Mesenchymal stem cell (in vitro differentiated cells and primary cell): ENCODE measurements around the gene EEFSEC.

ENCODE experiments used
- DNase-seq: peaks from one replicate; pipeline ENCODE4 v3.0.0-alpha.2; 2013
- H2AFZ ChIP-seq: one replicate; pipeline ENCODE4 v1.6.1; 2013; ENCODE audit warnings: low read depth, mild to moderate bottlenecking, control low read depth, inconsistent platforms, low read length, moderate library complexity
- H2AK5ac ChIP-seq: 2 replicates; pipeline ENCODE4 v1.6.1; 2013; ENCODE audit warnings: low read length, moderate library complexity, mild to moderate bottlenecking, inconsistent platforms; ENCODE audit not compliant: severe bottlenecking
- H2BK120ac ChIP-seq: one replicate; pipeline ENCODE4 v1.6.1; 2013; ENCODE audit warnings: low read depth, mild to moderate bottlenecking, inconsistent platforms, low read length, moderate library complexity
- H2BK12ac ChIP-seq, 2 experiments: one replicate each; pipeline ENCODE4 v1.6.1; 2013; ENCODE audit warnings: inconsistent platforms in 2 of 2, low read length in 2 of 2, mild to moderate bottlenecking in 2 of 2, moderate library complexity in 2 of 2, control low read depth in 1 of 2
- H2BK15ac ChIP-seq: one replicate; pipeline ENCODE4 v1.6.1; 2013; ENCODE audit warnings: mild to moderate bottlenecking, low read depth, inconsistent platforms; ENCODE audit not compliant: poor library complexity, severe bottlenecking
- H2BK5ac ChIP-seq: 2 replicates; pipeline ENCODE4 v1.6.1; 2013; ENCODE audit warnings: low read depth, mild to moderate bottlenecking, low read length, control low read depth, inconsistent platforms; ENCODE audit not compliant: poor library complexity, severe bottlenecking
- H3K14ac ChIP-seq, 2 experiments: one replicate each; pipeline ENCODE4 v1.6.1; 2013; ENCODE audit warnings: inconsistent platforms in 2 of 2, low read length in 2 of 2, control low read depth in 1 of 2, mild to moderate bottlenecking in 1 of 2, moderate library complexity in 1 of 2
- H3K18ac ChIP-seq, 2 experiments: one replicate each; pipeline ENCODE4 v1.6.1; 2013; ENCODE audit warnings: inconsistent platforms in 2 of 2, low read length in 2 of 2, control low read depth in 1 of 2, low read depth in 1 of 2, mild to moderate bottlenecking in 1 of 2
- H3K23ac ChIP-seq, 2 experiments: one replicate each; pipeline ENCODE4 v1.6.1; 2013; ENCODE audit warnings: inconsistent platforms in 2 of 2, low read length in 2 of 2, mild to moderate bottlenecking in 2 of 2, moderate library complexity in 2 of 2, control low read depth in 1 of 2
- H3K27ac ChIP-seq: 2 replicates; pipeline ENCODE4 v1.5.1; 2013; ENCODE audit warnings: mild to moderate bottlenecking, moderate library complexity, low read length, control low read depth, inconsistent platforms; ENCODE audit not compliant: poor library complexity, severe bottlenecking
- H3K27me3 ChIP-seq, 2 experiments: 2 replicates each; pipeline versions ENCODE4 v1.6.1 to v1.7.0; 2013; ENCODE audit warnings: low read length in 2 of 2, mild to moderate bottlenecking in 2 of 2, moderate library complexity in 2 of 2, control low read depth in 1 of 2, inconsistent platforms in 1 of 2; ENCODE audit not compliant: control insufficient read depth in 1 of 2, insufficient read depth in 1 of 2
- H3K36me3 ChIP-seq, 2 experiments: 2 replicates each; pipeline versions ENCODE4 v1.6.1 to v1.7.0; 2013; ENCODE audit warnings: low read length in 2 of 2, control low read depth in 1 of 2, inconsistent platforms in 1 of 2, low read depth in 1 of 2, mild to moderate bottlenecking in 1 of 2; ENCODE audit not compliant: insufficient read depth in 2 of 2, control insufficient read depth in 1 of 2
- H3K4ac ChIP-seq, 2 experiments: one replicate each; pipeline ENCODE4 v1.6.1; 2013; ENCODE audit warnings: inconsistent platforms in 2 of 2, low read length in 2 of 2, mild to moderate bottlenecking in 2 of 2, moderate library complexity in 2 of 2, control low read depth in 1 of 2, low read depth in 1 of 2
- H3K4me1 ChIP-seq: 2 replicates; pipeline ENCODE4 v1.6.1; 2013; ENCODE audit warnings: low read depth, low read length, control low read depth; ENCODE audit not compliant: control insufficient read depth, insufficient read depth
- H3K4me2 ChIP-seq: 2 replicates; pipeline ENCODE4 v1.6.1; 2013; ENCODE audit warnings: low read length, mild to moderate bottlenecking, inconsistent platforms; ENCODE audit not compliant: poor library complexity, severe bottlenecking
- H3K4me3 ChIP-seq, 2 experiments: 2 replicates each; pipeline versions ENCODE4 v1.5.1 to v1.7.0; 2013; ENCODE audit warnings: low read length in 2 of 2, mild to moderate bottlenecking in 2 of 2, control low read depth in 1 of 2, low read depth in 1 of 2; ENCODE audit not compliant: insufficient read depth in 1 of 2
- H3K79me1 ChIP-seq: replicated peaks from 2 replicates; pipeline ENCODE4 v1.6.1; 2013; ENCODE audit warnings: mild to moderate bottlenecking, control low read depth, low read length, inconsistent platforms; ENCODE audit not compliant: poor library complexity, severe bottlenecking
- H3K9ac ChIP-seq: 2 replicates; pipeline ENCODE4 v1.7.0; 2013; ENCODE audit warnings: mild to moderate bottlenecking, low read length, moderate library complexity
- H3K9me3 ChIP-seq: 2 replicates; pipeline ENCODE4 v1.7.0; 2013; ENCODE audit warnings: mild to moderate bottlenecking, low read length; ENCODE audit not compliant: control insufficient read depth
- H4K8ac ChIP-seq: one replicate; pipeline ENCODE4 v1.6.1; 2013; ENCODE audit warnings: inconsistent platforms, mild to moderate bottlenecking, low read length, moderate library complexity
- H4K91ac ChIP-seq: one replicate; pipeline ENCODE4 v1.6.1; 2013; ENCODE audit warnings: mild to moderate bottlenecking, low read length, inconsistent platforms
- WGBS: methylation state at CpG from one replicate; pipeline ENCODE4 v1.1.7; 2013; ENCODE audit warnings: mixed read lengths; 5-methylcytosine and 5-hydroxymethylcytosine counted together

Gene EEFSEC

DNA sequence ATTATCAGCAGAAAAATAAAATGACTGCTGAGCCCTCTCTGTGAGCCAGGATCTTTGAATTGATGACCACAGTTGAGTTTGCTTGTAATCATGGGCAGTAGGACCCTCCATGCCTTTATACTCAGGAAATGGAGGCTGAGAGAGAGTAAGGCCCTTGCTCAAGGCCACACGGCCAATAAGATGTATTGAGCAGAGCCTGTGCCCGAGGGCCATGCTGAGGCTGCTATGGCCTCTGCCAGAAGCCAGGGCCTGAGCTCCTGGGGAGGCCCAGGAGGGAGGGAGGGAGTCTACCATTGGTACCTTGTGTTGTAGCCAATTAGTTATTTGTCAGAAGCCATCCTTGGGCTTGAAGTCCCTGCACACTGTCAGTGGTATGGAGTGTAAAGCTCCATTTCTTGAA, 162.0 kb downstream of the EEFSEC start:
- no peak overlapping the region for H4K91ac ChIP-seq
- H3K9me3 ChIP-seq: no peaks in the 10 kb centered on the region
- H3K4ac ChIP-seq: no peak overlapping the region
- DNase-seq: no peak
- H3K27ac ChIP-seq: no peak overlapping the region
- H2BK15ac ChIP-seq: no peak overlapping the region
- no peak overlapping the region for H3K4me3 ChIP-seq
- H2BK120ac ChIP-seq: no peak overlapping the region
- H3K4me2 ChIP-seq: no peak overlapping the region
- peaks cover 0 to 3% of the 10 kb centered on the region in 2 experiments for H3K27me3 ChIP-seq
- H3K18ac ChIP-seq: no peak overlapping the region
- no peak overlapping the region for H3K9ac ChIP-seq
- no peak overlapping the region for H3K14ac ChIP-seq
- H2BK12ac ChIP-seq: no peak overlapping the region
- H2AK5ac ChIP-seq: no peak overlapping the region
- H3K4me1 ChIP-seq: no peaks in the 10 kb centered on the region
- no peak overlapping the region for H3K23ac ChIP-seq
- H2BK5ac ChIP-seq: no peak overlapping the region
- no peak overlapping the region for H4K8ac ChIP-seq
- no peaks in the 10 kb centered on the region for H3K79me1 ChIP-seq
- peaks cover 0 to 16% of the 10 kb centered on the region in 2 experiments for H3K36me3 ChIP-seq
- WGBS: 87% methylated on average over 2 of the region's 2 CpGs
- H2AFZ ChIP-seq: no peak overlapping the region

GRCh38 chr3:128316481-128316891, 163.2 kb downstream of the EEFSEC start:
- Histone ChIP-seq H3K4me1 (peaks cover 3% of the 10 kb centered on the region), H2BK5ac (no peak overlapping the region), H3K9me3 (no peaks in the 10 kb centered on the region), H3K36me3 (peaks cover 0 to 16% of the 10 kb centered on the region in 2 experiments), H2BK120ac (no peak overlapping the region), H2BK12ac (no peak overlapping the region), H3K14ac (no peak overlapping the region), H2BK15ac (no peak overlapping the region), H3K4me2 (no peak overlapping the region), H3K9ac (peak overlapping the region; percentile 4), H2AFZ (no peak overlapping the region), H3K27me3 (peaks cover 0 to 3% of the 10 kb centered on the region in 2 experiments), H2AK5ac (no peak overlapping the region), H3K18ac (no peak overlapping the region), H4K8ac (peak overlapping the region; percentile 19), H3K23ac (no peak overlapping the region), H3K27ac (no peak overlapping the region), H3K79me1 (no peaks in the 10 kb centered on the region), H3K4ac (no peak overlapping the region), H4K91ac (no peak overlapping the region), H3K4me3 (peak overlapping the region in 1 of 2 experiments; percentile 29)
- WGBS: 89% methylated on average over 8 of the region's 15 CpGs
- no peak for DNase-seq

DNA sequence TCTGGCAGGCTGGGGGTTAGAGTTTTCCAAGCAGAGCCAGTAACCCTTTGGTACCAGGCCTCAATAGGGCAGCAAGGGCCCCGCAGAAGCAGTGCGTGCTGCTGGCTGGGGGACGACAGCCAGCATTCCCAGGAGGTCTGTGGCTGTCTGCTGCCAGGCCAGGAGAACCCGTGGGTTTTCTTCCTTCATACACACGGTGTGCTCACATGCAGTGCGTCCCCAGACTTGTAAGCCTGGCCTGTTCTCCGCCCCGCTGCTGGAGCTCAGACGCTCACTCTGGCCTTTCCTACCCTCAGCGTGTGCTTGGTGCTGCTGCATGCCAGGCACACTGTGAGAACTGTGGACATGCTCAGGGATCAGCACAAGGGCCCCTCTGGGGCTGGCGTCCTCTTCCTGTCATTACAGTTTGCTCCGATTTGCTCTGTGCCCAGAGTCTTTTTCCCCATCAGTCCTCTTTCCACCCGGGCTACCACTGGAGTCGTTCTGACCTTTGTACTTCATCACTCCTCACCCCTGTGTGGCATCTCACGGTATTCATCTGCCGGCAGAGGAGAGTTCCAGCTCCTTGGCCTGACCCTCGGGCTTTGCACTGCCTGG, 163.9 kb downstream of the EEFSEC start:
- H2AK5ac ChIP-seq: no peak overlapping the region
- no peak overlapping the region for H2BK12ac ChIP-seq
- no peak overlapping the region for H3K9ac ChIP-seq
- peaks cover 0 to 3% of the 10 kb centered on the region in 2 experiments for H3K27me3 ChIP-seq
- H3K14ac ChIP-seq: peak overlapping the region in 1 of 2 experiments; percentile 63
- 86% methylated on average over 17 of the region's 17 CpGs for WGBS
- no peak overlapping the region for H4K8ac ChIP-seq
- no peak overlapping the region for H3K23ac ChIP-seq
- no peak overlapping the region for H3K18ac ChIP-seq
- H3K9me3 ChIP-seq: no peaks in the 10 kb centered on the region
- no peak overlapping the region for H2BK5ac ChIP-seq
- H4K91ac ChIP-seq: no peak overlapping the region
- no peak overlapping the region for H3K4me3 ChIP-seq
- DNase-seq: no peak
- H2AFZ ChIP-seq: no peak overlapping the region
- H3K27ac ChIP-seq: no peak overlapping the region
- H3K4ac ChIP-seq: no peak overlapping the region
- H2BK15ac ChIP-seq: no peak overlapping the region
- H3K4me2 ChIP-seq: no peak overlapping the region
- H3K36me3 ChIP-seq: peaks cover 0 to 14% of the 10 kb centered on the region in 2 experiments
- peaks cover 3% of the 10 kb centered on the region for H3K4me1 ChIP-seq
- no peaks in the 10 kb centered on the region for H3K79me1 ChIP-seq
- H2BK120ac ChIP-seq: no peak overlapping the region

DNA sequence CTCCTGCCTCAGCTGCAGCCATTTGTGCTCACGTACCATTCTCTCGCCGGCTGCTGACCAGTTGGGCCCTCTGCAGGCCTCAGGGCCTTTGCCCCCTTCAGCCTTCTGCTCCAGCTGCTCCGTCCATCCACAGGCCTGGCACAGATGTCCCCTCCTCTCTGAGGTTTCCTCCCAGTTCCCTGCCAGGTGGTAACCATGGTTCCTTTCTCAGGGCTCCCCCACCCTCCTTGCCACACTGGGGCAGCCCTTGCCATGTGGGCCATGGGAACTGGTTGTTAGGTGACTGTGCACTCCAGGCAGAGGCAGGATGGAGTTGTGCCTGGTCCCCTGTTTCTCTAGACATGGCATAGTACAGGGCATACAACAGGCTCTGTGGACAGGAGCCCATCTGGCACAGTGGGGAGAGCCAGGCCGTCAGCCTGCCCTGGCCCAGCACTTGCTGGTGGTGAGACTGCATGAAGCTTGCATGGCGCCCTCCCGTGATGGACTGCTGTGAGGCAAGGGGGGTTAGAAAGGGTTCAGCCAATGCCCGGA, 164.5 kb downstream of the EEFSEC start:
- Histone ChIP-seq H4K8ac (no peak overlapping the region), H2BK120ac (no peak overlapping the region), H3K9ac (no peak overlapping the region), H2BK15ac (no peak overlapping the region), H3K4me1 (peaks cover 3% of the 10 kb centered on the region), H3K14ac (no peak overlapping the region), H3K4me2 (no peak overlapping the region), H3K27ac (no peak overlapping the region), H3K18ac (no peak overlapping the region), H2BK5ac (no peak overlapping the region), H3K4me3 (no peak overlapping the region), H2BK12ac (no peak overlapping the region), H2AFZ (no peak overlapping the region), H3K36me3 (peaks cover 0 to 11% of the 10 kb centered on the region in 2 experiments), H3K79me1 (no peaks in the 10 kb centered on the region), H3K23ac (no peak overlapping the region), H3K9me3 (no peaks in the 10 kb centered on the region), H2AK5ac (no peak overlapping the region), H4K91ac (no peak overlapping the region), H3K27me3 (peaks cover 0 to 3% of the 10 kb centered on the region in 2 experiments), H3K4ac (no peak overlapping the region)
- WGBS: 90% methylated on average over 8 of the region's 8 CpGs
- no peak for DNase-seq
